Measurements from ENCODE around the gene SURF4.

DNA sequence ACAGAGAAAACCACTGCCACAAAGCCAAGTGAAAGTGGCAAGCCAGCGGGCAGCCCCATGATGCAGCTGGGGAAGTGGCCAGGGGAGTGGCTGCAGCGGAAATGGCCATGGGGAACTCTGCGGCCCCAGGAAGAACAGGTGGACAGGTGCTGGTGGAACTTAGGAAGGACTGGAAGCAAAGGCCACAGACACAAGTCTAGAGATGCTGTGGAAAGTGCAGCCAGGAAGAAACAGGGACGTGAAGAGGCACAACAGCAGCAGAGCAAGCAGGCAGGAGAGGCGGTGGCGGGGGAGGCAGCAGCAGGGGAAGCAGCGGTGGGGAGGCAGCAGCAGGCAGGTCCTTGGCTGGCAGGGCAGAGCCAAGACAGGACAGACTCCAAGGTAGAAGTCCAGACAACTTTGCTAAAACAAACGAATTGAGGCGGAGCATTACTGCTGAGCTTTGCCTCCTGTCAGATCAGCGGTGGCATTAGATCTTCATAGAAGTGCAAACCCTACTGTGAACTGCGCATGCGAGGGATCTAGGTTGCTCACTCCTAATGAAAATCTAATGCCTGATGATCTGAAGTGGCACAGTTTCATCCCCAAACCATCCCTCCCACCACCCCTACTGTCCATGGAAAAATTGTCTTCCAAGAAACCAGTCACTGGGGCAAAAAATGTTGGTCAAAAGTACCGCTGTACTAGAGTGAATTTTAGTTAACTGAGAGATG, 51.7 kb downstream of the SURF4 start:
- TF ChIP-seq CTCF (IDR thresholded peaks at IDR 0.05; ENCODE audit: low read length) = no peak
- no peak for TF ChIP-seq EZH2phosphoT487 (IDR thresholded peaks at IDR 0.05; ENCODE audit: low read length)

All from MM.1S (cell line).